ELF-1 (cell line): Measurements from ENCODE around the gene DIABLO.
"Not testable (repeated sequence)": the region's sequence is repeated elsewhere in the genome, so short reads cannot be mapped to it uniquely, and the experiment has no call there.

Experiments
- DNase-seq: peaks from one replicate; pipeline ENCODE4 v3.0.0-alpha.2; 2016; ENCODE audit warnings: low read depth, low spot score

The DIABLO gene

DNA sequence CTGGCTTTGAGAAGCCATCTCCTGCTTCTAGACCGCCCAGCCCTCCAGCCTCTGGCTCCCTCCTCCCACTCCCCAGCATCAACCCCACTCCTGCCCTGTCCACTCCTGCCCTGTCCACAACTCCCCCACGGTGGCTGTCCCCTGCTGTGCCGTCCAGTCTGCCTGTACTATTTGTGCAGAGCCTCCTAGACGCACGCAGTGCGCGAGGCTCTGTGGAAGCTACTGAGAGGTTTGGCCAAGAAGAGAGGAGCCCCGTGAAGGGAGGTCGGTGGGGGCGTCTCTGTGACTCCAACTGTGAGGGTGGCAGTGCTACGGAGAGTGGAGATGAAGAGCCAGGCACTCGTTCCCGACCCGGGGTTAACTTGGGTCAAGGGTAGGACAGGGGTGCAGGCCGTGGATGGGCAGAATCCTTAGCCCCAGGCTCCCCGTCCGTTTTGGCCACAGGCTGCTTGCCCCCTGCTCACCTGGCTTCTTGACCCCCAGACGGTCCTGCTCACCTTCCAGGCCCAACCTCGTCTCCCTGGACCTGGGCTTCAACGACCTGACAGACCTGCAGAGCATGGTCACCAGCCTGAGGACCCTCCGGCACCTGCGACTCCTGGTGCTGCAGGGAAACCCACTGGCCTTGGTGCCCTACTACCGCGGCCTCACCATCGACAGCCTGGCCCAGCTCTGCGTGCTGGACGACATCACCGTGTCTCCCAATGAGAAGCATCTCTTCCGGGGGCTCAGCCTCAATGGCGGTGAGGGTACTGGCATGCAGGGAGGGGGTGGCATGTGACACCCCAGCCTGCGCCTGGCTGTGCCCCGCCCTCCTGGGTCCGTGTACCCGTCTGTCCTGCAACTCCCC lies 36.0 kb downstream of the DIABLO start:
- no peak for DNase-seq

DNA sequence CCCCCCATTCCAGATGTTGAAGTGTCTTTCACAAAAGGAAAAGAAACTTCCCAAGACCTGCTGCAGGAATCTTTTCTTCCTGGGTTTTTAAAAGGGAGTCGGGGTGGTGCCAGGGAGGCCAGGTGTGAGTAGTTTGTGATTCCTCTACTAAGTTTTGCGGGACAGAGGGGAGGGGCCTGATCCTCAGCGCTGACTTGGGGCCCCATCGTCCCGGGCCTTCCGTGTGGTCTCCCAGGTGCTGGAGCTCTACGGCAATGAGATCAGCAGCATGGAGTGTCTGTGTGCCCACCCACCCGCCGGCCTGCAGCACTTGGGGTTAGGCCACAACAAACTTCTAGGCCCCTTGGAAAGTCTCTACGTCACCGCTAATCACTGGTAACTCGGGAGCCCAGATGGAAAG lies 38.4 kb downstream of the DIABLO start:
- no peak for DNase-seq

DNA sequence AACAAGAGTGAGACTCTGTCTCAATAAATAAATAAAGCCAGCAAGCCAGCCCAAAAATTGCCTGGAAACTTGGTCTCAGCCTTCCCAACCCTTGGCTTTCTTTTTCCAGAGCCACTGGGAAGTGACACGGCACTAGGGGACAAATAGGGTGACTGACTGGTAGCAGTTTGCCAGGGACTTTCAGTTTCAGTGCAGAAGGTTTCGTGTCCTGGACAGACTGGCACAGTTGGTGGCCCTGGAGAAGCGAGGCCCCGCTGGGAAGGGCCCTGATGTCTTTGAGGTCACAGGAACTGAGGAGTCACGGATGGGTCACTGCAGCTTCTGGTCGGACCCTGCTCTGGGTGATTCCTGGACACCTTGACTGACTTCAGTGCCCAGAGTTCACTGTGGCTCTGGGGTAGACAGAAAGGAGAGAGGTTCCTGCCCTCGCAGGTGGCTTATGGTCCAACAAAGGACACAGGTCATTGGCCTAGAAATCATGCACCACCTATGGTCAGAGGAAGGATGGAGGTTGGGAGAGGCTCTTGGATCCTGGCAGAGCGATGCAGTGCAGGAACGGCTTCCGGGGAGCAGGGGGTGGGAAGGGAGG lies 40.3 kb downstream of the DIABLO start:
- no peak for DNase-seq

DNA sequence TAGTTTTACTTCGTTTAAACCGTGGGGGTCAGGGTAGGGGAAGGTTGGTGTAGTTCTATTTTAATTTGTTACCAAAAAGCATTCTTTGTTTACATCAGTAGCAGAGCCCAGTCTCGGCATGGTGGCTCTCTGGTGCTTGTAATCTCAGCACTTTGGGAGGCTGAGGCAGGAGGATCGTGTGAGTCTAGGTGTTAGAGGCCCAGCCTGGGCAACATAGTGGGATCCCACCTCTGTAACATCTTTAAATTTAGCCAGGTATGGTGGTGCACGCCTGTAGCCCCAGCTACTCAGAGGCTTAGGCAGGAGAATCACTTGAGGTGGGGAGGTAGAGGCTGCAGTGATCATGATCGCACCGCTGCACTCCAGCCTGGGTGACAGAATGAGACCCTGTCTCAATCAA lies 40.8 kb downstream of the DIABLO start:
- no peak for DNase-seq

DNA sequence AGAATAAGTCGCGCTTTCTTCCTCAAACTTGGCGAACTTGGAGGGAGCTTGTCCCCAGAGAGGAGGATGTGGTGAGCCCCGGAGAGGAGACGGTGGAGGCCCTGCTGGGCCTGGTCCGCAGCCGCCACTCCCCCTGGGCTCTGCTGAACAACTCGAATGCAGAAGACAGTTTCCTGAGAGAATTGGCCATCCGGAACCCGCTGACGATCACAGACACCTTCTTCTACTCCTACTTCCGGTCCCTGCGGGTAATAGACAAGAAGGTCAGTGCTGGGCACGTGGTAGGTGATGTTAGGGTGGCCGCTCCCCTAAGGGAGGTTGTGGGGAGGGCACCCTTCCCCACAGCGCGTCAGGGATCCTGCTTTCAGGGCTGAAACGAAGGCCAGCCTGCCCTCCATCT lies 41.3 kb downstream of the DIABLO start:
- no peak for DNase-seq

DNA sequence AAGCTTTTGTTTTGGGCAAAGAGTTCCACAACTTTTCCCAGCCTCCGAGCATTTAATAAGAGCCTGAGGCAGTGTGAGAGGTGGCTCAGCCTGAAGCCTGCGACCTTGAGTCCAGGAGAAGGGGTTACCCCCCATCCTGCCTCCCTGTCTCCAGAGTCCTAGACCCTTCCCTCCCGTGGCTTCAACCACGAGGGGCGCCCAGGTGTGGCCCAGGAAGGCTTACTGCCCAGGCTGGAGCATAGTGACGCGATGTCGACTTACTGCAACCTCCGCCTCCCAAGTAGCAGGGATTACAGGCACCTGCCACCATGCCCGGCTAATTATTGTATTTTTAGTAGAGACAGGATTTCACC lies 42.3 kb downstream of the DIABLO start:
- no peak for DNase-seq

DNA sequence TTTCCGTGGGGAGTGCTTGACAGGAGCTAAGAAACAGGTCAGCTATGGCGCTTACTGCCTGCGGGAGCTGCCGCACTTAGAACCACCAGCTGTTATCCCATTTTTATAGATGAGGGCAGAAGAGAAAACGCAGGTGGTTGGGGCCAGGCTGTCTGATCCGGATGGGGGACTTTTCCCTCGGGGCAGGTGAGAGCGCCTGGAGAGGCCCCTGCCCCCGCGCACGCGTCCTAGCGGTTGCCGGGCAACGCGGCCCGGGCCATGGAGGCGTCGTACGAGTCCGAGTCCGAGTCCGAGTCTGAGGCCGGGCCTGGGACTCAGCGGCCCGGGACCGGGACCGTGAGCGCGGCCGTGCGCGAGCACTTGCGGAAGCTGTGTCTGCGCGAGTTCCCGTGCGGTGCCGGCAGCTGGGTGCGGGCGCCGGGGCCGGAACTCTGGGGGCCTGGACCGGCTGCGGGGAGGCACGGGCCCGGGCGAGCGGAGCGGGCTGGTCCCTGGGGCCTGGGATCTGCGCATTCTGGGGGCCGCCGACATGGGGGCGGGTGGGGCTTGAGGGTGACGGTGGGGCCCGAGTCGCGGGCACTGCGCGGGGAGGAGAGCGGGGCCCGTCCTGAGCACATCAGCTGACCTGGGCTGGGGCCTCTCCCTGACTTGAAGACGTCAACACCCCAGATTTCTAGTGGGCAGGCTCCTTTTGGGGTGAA lies 42.8 kb downstream of the DIABLO start, which contains the start of gene LRRC43:
Gene LRRC43 (plus strand): TSS at position 237 of the 701 bp plus-strand sequence. CDS start 22 bp downstream, at position 259.
- DNase-seq: peak; percentile 82

DNA sequence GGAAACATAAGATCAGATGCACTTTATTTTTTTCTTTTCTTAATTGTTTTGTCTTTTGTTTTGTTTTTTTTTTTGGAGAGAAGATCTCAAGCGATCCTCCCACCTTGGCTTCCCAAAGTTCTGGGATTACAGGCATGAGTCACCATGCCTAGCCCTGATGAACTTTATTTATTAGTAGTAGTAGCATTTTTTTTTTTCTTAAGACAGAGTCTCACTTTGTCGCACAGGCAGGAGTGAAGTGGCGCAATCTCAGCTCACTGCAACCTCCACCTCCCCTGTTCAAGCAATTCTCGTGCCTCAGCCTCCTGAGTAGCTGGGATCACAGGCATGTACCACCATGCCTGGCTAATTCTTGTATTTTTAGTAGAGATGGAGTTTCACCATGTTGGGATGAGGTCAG lies 49.4 kb downstream of the DIABLO start:
- DNase-seq: not testable (repeated sequence)

DNA sequence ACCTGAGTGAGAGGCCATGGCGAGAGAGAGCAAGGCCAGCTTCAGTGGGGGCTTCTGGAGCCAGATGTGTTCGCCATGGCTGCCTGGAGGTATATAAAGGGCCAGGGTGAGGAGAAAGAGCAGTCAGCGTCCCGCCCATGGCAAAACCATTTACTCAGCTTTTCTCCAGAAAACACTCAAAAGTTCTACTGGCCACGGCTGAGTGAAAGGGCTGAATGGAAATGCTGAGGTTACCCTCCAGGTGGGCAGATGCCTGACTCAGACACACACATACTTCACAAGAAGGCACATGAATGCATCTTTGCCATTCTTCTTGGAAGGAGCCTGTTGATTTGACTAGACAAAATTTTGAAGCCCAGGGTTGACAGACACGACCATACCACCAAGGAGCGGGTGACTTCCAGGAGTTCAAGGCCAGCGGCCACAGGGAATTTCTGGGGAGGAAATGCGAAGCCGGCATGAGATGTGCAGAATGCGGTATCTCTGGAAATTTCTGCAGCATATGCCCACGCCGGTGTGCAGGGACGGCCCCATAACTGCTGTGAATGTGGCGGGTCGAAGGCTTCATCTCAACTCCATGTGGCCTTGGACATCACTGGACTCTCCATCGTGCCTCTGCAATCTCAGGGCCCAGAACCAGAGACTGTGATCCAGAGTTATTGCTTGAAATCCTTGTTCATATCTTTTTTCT lies 51.6 kb downstream of the DIABLO start, which contains the start of gene IL31:
Gene IL31 (minus strand): TSS at position 67 of the 691 bp plus-strand sequence. CDS start 49 bp downstream, at position 18.
- DNase-seq: no peak

DNA sequence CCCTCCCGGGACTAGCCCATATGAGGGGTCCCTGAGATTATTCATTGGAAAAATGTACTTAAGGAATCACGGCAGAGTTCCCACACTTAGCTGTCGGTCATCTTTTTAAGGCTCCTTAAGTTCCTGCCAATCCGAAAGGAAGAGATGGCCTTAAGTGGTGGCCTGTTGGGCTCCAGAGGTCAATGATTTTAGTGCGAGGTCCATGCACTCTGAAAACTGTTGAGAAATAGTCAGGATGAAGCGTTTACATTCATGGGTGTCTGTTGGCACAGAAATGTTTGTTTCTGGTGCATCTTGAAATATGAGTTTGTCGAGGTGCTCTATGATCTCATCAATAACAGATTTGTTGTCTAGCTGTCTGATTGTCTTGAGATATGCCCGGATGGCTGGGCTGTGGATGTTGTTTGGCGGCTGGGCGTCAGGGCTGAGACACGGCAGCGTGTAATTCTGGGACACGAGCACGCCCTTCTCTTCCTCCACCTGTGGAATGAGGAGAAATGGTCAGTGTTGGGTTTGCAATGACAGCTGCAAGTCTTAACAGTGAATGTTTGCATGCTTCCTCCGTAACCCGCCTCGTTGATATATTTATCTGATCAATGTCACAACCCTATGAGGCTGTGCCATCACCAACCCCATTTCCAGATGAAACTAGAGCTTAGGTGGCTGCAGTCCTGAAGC lies 53.5 kb downstream of the DIABLO start:
- no peak for DNase-seq

DNA sequence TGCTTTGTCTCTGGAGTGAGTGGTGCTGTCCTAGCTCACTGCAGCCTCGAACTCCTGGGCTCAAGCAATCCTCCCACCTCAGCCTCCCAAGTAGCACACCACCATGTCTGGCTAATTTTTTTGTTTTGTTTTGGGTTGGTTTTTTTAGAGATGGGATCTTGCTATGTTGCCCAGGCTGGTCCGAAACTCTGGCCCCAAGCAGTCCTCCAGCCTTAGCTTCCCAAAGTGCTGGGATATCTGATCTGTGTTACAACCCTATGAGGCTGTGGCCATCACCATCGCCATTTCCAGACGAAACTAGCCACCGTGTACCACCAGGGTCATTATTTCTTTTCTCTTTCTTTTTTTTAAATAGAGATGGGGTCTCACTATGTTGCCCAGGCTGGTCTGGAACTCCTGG lies 54.5 kb downstream of the DIABLO start:
- DNase-seq: no peak

DNA sequence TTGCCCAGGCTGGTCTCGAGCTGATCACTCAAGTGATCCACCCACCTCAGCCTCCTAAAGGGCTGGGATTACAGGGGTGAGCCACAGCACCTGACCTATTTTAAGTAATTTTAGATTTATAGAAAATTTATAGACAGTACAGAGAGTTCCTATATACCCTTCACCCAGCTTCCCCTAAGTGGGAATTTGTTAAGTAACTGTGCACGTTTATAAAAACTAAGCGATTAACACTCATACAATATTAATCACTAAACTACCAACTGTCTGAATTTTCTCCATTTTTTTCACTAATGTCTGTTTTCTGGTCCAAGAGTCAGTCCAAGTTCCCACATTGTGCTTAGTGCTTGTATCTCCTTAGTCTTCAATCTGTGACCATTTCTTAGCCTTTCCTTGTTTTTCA lies 57.4 kb downstream of the DIABLO start:
- no peak for DNase-seq

DNA sequence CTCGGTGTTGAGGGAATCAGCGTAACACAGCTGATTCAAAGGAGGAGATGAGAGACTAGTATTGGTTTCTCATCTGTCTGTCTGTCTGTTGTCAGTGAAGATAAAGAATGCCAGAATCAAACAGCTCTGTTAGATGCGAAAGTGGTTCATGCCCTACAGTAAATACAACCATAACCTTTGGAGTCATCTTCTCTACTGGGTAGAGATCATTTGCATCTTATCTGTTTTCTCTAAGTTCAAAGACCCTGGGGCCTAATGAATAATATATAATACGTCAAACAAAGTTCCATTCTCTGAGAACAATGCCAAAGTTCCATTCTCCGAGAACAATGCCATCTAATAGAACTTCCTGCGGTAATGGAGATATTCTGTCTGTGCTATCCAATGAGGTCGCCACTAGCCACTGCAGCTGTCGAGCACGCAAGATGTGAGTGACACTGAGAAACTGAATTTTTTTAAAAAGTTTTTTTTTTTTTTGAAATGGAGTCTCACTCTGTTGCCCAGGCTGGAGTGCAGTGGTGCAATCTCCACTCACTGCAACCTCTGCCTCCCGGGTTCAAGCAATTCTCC lies 58.4 kb downstream of the DIABLO start:
- no peak for DNase-seq

DNA sequence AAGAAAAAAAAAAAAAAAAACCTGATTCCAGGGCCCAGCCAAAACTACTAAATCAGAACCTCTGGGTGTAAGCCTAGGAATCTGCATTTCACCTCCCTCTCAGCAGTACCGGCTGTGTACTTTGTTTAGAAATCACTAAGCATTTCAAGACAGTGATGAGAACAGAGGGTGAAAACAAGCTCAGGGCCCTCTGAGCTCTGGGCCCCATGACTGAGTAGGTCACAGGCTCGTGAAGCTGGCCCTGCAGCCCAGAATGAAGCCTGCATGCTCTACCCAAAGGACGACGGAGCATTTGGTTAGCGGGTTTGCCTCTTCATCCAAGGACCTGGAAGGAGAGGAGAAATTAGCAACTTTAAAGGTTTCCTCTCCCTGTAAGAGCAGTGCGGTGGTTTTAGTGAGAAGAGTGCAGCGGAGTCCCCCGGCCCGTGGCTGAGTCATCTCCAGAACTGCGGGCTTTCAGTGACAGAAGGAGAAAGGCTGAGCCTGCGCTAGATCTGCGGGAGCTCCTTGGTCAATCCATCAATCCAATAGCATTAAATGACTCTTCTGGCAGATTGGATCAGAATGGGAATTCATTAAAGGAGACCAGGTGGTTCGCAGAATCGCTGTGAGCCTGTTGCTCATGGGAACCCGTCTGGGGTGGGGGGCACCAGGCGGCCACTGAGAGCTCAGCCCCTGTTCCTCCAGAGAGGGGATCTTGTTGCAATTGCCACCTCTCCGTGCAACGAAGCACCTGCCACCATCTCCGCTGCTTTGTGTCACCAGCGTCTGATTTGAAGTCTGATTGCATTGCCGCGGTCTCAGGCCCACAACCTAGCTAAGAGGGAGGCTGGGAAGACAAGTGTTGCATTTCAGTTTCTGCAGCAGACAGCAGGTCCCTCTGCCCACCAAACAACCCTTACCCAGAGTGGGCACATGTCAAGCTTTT lies 59.2 kb downstream of the DIABLO start:
- DNase-seq: no peak

DNA sequence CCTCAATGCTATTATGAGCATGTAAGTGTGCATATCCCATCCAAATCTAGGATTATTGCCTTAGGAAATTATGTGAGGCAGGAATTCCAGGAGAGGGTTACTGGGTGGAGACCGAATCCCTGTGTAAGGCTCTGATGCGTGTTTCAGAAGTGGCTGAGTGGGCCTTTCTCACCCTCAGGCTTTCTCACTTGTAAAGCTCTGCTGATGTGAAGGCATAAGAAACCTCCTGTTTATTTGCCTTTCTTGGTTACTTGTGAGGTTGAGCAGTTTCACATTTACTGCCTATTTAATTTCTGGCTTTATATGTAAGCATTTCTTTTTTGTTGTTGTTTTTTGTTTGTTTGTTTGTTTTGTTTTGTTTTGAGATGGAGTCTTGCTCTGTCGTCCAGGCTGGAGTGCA lies 62.9 kb downstream of the DIABLO start:
- no peak for DNase-seq

DNA sequence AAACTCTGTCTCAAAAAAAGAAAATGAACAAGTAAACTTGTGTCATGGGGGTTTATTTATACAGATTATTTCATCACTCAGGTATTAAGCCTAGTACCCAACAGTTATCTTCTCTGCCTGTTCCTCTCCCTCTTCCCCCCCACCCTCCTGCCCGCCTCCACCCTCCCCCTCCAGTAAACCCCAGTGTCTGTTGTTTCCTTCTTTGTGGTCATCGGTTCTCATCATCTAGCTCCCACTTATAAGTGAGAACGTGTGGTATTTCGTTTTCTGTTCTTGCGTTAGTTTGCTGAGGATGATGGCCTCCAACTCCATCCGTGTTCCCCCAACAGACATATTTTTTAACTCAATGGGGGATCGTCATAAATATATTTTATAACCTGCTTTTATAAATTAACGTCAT lies 64.2 kb downstream of the DIABLO start:
- no peak for DNase-seq

DNA sequence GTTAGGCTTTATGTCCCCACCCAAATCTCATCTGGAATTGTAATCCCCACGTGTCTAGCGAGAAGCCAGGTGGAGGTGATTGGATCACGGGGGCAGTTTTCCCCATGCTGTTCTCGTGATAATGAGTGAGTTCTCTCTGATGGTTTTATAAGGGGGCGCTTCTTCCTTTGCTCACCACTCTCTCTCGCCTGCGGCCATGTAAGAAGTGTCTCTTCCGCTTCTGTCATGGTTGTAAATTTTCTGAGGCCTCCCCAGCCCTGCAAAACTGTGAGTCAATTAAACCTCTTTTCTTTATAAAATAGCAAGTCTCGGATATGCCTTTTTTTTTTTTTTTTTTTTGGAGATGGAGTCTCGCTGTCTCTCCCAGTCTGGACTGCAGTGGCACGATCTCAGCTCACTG lies 65.1 kb downstream of the DIABLO start:
- no peak for DNase-seq

DNA sequence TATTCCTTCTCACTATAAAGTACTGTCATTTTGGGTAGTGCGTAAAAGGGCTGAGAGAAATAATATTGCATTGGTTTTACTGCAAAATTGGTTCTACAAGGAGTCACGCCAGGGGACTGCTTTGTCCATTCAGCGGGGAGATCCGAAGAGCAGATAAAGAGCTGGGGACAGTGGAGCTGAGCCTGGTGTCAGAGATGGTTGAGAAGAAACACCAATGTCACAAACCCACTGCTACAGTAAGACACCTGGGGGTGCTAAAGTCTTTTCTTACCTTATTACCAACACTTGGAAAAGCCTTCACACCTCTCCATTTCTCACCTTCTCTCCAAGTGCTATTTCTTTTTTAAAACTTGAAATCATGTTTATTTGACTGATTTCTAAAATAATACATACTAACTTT lies 66.0 kb downstream of the DIABLO start:
- DNase-seq: no peak

DNA sequence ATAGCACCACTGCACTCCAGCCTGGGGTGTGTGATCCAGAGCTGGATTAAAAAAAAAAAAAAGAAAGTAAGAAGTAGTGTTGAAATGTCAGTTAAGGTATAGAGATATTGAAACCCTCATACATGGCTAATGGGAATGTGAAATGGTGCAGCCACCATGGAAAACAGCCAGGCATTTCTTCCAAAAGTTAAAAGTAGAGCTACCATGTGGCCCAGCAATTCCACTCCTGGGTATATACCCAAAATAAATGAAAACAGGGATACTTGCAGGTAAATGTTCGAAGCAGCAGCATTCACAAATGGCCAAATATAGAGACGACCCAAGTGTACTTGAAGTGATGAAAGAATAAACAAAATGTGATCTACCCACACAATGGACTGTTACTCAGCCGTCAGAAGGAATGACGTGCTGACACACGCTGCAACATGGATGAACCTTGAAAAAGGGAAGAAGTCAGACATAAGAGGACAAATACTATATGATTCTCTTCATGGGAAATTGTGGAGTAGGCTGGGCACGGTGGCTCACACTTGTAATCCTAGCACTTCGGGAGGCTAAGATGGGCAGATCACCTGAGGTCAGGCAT lies 67.1 kb downstream of the DIABLO start:
- DNase-seq: no peak
